WTC11 (cell line): ENCODE measurements around the gene C1QL2.

Experiments used
- CREB1 ChIP-seq: sonication (generic); formaldehyde crosslinking; IDR thresholded peaks from 2 replicates; pipeline ENCODE4 v1.8.0; 2023; ENCODE audit warnings: mild to moderate bottlenecking, missing genetic modification reagents
- CTCF ChIP-seq: fragments of 200-600 bp; IDR thresholded peaks from 2 replicates; pipeline ENCODE4 v1.8.0; 2022; ENCODE audit warnings: antibody characterized with exemption
- ERG ChIP-seq: fragments of 250-450 bp; sonication (Bioruptor Pico); IDR thresholded peaks from 2 replicates; pipeline ENCODE4 v1.8.0; 2021; ENCODE audit warnings: mild to moderate bottlenecking
- ESRRA ChIP-seq: sonication (generic); formaldehyde crosslinking; IDR thresholded peaks from 2 replicates; pipeline ENCODE4 v1.8.1; 2022; ENCODE audit warnings: mild to moderate bottlenecking, missing genetic modification reagents, borderline replicate concordance
- NR2C2 ChIP-seq: sonication (generic); formaldehyde crosslinking; IDR thresholded peaks from 2 replicates; pipeline ENCODE4 v1.8.0; 2022; ENCODE audit warnings: mild to moderate bottlenecking, missing genetic modification reagents

- TF ChIP-seq CTCF (no peak), CREB1 (CRISPR knock-in tag) (no peak), ERG (CRISPR knock-in tag) (no peak), ESRRA (CRISPR knock-in tag) (no peak), NR2C2 (CRISPR knock-in tag) (no peak)
Measured at GRCh38 chr2:119205001-119205706, 46.6 kb upstream of the C1QL2 start.
